GM18507 (cell line): ENCODE results near the gene PHF5A.

Experiments used
- DNase-seq: peaks from one replicate; pipeline ENCODE4 v3.0.0; 2011; ENCODE audit warnings: low read depth; ENCODE audit not compliant: insufficient read length; ENCODE audit errors: extremely low spot score
- FAIRE-seq: peaks from 2 replicates; lab custom pipeline; 2011; peaks lifted over from hg19 to GRCh38; lab: Jason Lieb, UNC

The PHF5A gene

GRCh38 chr22:41429232-41429950, 39.1 kb downstream of the PHF5A start:
- DNase-seq (no peak), FAIRE-seq (no peak)

- DNase-seq (no peak), FAIRE-seq (peak; percentile 64)
These were observed 42.7 kb downstream of the PHF5A start for GRCh38 chr22:41425660-41426365.

GRCh38 chr22:41418717-41419116, 49.8 kb downstream of the PHF5A start:
- no peak for DNase-seq

GRCh38 chr22:41417622-41418390, 50.7 kb downstream of the PHF5A start:
- DNase-seq: no peak

More at GRCh38 chr22:41418717-41419116, 49.8 kb downstream of the PHF5A start:
- no peak for FAIRE-seq

GRCh38 chr22:41415554-41415953, 52.9 kb downstream of the PHF5A start:
- DNase-seq (no peak), FAIRE-seq (peak; percentile 18)

More at GRCh38 chr22:41417622-41418390, 50.7 kb downstream of the PHF5A start:
- no peak for FAIRE-seq

- DNase-seq (no peak), FAIRE-seq (no peak)
These were observed 57.3 kb downstream of the PHF5A start for GRCh38 chr22:41411021-41411851.

- FAIRE-seq (no peak), DNase-seq (no peak)
These were observed 58.2 kb downstream of the PHF5A start for GRCh38 chr22:41410311-41410751.
